ENCODE data around the gene CHRNA9. TPM values are rescaled to one million over a fixed set of nuclear protein-coding genes. Genes with fewer than 3 reads are reported as not detected.

Gene CHRNA9
- total and polyA plus RNA-seq, 2 of the 4 experiments (the other 2 are of a cell fraction): not detected

GRCh38 chr4:40285692-40286091 lies 49.4 kb upstream of the CHRNA9 start:
- TF ChIP-seq RCOR1 (IDR thresholded peaks at IDR 0.05; ENCODE audit: insufficient replicate concordance, low read length): no peak
- no peak for TF ChIP-seq RAD21 (IDR thresholded peaks at IDR 0.05; ENCODE audit: low read length)
- TF ChIP-seq USF2 (IDR thresholded peaks at IDR 0.05; ENCODE audit: low read depth, low read length): no peak
- no peak for TF ChIP-seq NFE2L2 (IDR thresholded peaks at IDR 0.05; ENCODE audit: low read depth, low read length)
- no peak for TF ChIP-seq MXI1 (IDR thresholded peaks at IDR 0.05; ENCODE audit: borderline replicate concordance, low read depth, low read length)
- TF ChIP-seq RFX5 (IDR thresholded peaks at IDR 0.05; ENCODE audit: low read depth, low read length): no peak

More at GRCh38 chr4:40285692-40286091, 49.4 kb upstream of the CHRNA9 start:
- H2BK15ac ChIP-seq (ENCODE audit: low read depth, low read length): no peak overlapping the region
- H2BK120ac ChIP-seq (ENCODE audit: low read depth, low read length): no peak overlapping the region
- no peak overlapping the region for H3K4ac ChIP-seq (ENCODE audit: low read depth, low read length)
- no peak overlapping the region for H2BK5ac ChIP-seq (ENCODE audit: low read depth, low read length, poor library complexity, severe bottlenecking)
- no peak overlapping the region for H3K4me2 ChIP-seq (ENCODE audit: low read depth, low read length)
- no peak overlapping the region for H2AFZ ChIP-seq (replicated peaks; ENCODE audit: low read length, poor library complexity)
- no peaks in the 10 kb centered on the region for H3K9me3 ChIP-seq (ENCODE audit: control insufficient read depth, insufficient read depth, low read length)
- H3K36me3 ChIP-seq (ENCODE audit: control insufficient read depth, insufficient read depth, low read length): no peaks in the 10 kb centered on the region
- H3K56ac ChIP-seq (ENCODE audit: extremely low read depth, insufficient read depth, low read length): no peak overlapping the region
- no peak overlapping the region for H4K5ac ChIP-seq (ENCODE audit: low read depth, low read length)
- ChIA-PET CTCF (no interaction called here), POLR2A (ENCODE audit: unreplicated experiment) (no interaction called here)
- no peak overlapping the region for H3K4me3 ChIP-seq (ENCODE audit: insufficient read depth, low read depth, low read length)
- H3K23ac ChIP-seq (ENCODE audit: low read depth, low read length): no peak overlapping the region
- BruUV-seq (replicated peaks): no TSS peak
- H3K14ac ChIP-seq (replicated peaks; ENCODE audit: low read depth, low read length): no peak overlapping the region
- H4K20me1 ChIP-seq (ENCODE audit: insufficient read depth, low read length): no peaks in the 10 kb centered on the region
- no peak for DNase-seq
- no peak overlapping the region for H3K18ac ChIP-seq (ENCODE audit: low read depth, low read length)
- WGBS, 2 experiments (ENCODE audit: extremely low coverage in 2 of 2, insufficient read length in 1 of 2): 72% methylated on average over 4 of the region's 5 CpGs; no CpG with 5 or more reads in 1 of the 2 experiments
- no peak for ATAC-seq (ENCODE audit: low read depth)
- H3K9ac ChIP-seq (ENCODE audit: low read depth, low read length): no peak overlapping the region
- H3K27me3 ChIP-seq (ENCODE audit: control insufficient read depth, insufficient read depth, low read length): peaks cover 9% of the 10 kb centered on the region
- no peaks in the 10 kb centered on the region for H3K9me1 ChIP-seq (ENCODE audit: insufficient read depth, low read length)
- dilution Hi-C loops (cut with HindIII; ENCODE audit: low sequenced_read_pairs, unreplicated experiment): no loop called here
- H2AK5ac ChIP-seq (ENCODE audit: low read depth, low read length): no peak overlapping the region
- no peaks in the 10 kb centered on the region for H3K4me1 ChIP-seq (ENCODE audit: control insufficient read depth, insufficient read depth, low read length)
- in situ Hi-C loops (cut with MboI; ENCODE audit: low sequenced_read_pairs): no loop called here
- H4K91ac ChIP-seq (ENCODE audit: insufficient read depth, low read depth, low read length): no peak overlapping the region
- H2AK9ac ChIP-seq (replicated peaks; ENCODE audit: low read depth, low read length, poor library complexity): no peak overlapping the region
- intact Hi-C loops (cut with micrococcal nuclease): no loop called here
- H2BK20ac ChIP-seq (ENCODE audit: low read depth, low read length): no peak overlapping the region
- no peaks in the 10 kb centered on the region for H3K79me1 ChIP-seq (ENCODE audit: low read depth in 1 of 2, low read length in 2 of 2)
- no peak overlapping the region for H4K8ac ChIP-seq (ENCODE audit: low read depth in 2 of 2, low read length in 2 of 2)
- no peak overlapping the region for H3K27ac ChIP-seq (ENCODE audit: insufficient read depth, low read length)

All from IMR-90 (cell line).